HCEC 1CT (cell line): ENCODE results near the gene ECPAS.
"Not testable (repeated sequence)": the region's sequence is repeated elsewhere in the genome, so short reads cannot be mapped to it uniquely, and the experiment has no call there.

ENCODE experiments used
- DNase-seq: peaks from one replicate; pipeline ENCODE4 v3.0.0-alpha.2; 2017

The ECPAS gene, protein sequence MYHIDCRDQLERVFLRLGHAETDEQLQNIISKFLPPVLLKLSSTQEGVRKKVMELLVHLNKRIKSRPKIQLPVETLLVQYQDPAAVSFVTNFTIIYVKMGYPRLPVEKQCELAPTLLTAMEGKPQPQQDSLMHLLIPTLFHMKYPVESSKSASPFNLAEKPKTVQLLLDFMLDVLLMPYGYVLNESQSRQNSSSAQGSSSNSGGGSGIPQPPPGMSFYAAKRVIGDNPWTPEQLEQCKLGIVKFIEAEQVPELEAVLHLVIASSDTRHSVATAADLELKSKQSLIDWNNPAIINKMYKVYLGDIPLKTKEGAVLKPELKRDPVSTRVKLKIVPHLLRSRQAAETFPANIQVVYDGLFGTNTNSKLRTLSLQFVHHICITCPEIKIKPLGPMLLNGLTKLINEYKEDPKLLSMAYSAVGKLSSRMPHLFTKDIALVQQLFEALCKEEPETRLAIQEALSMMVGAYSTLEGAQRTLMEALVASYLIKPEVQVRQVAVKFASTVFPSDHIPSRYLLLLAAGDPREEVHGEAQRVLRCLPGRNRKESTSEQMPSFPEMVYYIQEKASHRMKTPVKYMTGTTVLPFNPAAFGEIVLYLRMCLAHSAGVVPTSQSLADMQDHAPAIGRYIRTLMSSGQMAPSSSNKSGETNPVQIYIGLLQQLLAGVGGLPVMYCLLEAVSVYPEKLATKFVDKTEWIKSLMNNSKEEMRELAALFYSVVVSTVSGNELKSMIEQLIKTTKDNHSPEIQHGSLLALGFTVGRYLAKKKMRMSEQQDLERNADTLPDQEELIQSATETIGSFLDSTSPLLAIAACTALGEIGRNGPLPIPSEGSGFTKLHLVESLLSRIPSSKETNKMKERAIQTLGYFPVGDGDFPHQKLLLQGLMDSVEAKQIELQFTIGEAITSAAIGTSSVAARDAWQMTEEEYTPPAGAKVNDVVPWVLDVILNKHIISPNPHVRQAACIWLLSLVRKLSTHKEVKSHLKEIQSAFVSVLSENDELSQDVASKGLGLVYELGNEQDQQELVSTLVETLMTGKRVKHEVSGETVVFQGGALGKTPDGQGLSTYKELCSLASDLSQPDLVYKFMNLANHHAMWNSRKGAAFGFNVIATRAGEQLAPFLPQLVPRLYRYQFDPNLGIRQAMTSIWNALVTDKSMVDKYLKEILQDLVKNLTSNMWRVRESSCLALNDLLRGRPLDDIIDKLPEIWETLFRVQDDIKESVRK (N-terminal part only)

DNA sequence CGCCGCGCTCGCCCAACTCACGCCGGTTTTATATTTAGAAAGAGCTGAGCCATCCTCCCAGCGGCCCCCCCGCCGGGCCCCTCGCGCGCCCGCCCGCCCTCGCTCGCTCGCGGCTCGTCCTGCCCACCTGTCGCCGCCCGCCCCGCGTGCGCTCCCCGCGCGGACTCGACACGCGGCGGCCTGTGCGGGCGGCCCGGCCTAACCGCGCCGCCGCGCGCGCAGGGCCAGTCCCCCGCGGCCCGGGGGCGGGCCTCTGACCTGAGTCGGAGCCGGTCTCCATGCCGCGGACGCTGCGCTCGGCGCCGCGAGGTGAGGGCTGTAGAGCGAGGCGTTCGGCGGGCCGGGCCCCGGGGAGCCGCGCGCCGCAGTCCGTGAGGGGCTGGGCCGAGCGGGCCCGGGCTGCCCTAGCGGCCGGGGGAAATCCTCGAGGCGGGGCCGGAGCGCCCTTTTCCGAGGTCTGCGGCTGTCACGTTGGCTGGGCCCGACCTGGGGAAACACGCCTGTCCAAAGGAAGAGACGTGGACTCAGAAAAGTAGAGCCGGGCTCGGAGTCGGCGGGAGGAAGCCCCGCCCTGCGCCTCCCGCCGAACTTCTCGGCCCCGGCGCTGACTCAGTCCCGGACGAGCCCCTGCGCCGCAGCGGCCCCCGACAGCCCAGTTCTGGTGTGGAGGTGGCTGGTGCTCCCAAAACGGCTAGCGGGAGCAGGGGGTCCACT lies at the start of gene ECPAS:
TSS of gene ECPAS (minus strand) at position 526 of the 714 bp plus-strand sequence. CDS start 11,465 bp downstream, outside the sequence.
- peak; percentile 82 for DNase-seq

GRCh38 chr9:111533099-111533790 lies 49.1 kb upstream of the ECPAS start:
- peak; percentile 49 for DNase-seq

GRCh38 chr9:111531716-111532115 lies 47.5 kb upstream of the ECPAS start:
- no peak for DNase-seq

- no peak for DNase-seq
Measured at GRCh38 chr9:111529787-111530186, 45.6 kb upstream of the ECPAS start.

DNA sequence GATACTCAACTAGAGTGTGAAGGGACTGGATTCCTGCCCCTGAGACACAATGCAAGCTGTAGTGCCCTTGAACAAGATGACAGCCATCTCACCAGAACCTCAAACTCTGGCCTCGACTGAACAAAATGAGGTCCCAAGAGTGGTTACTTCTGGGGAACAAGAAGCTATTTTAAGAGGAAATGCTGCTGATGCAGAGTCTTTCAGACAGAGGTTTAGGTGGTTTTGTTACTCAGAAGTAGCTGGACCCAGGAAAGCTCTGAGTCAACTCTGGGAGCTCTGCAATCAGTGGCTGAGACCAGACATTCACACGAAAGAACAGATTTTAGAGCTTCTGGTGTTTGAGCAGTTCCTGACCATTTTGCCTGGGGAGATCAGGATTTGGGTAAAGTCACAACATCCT lies 43.2 kb upstream of the ECPAS start:
- DNase-seq: no peak

GRCh38 chr9:111525056-111525977 lies 41.1 kb upstream of the ECPAS start, which contains the start of gene ZNF483:
TSS of gene ZNF483 (plus strand) at chr9:111525179. CDS start at chr9:111527396, 2,217 bp downstream.
- DNase-seq: no peak

DNA sequence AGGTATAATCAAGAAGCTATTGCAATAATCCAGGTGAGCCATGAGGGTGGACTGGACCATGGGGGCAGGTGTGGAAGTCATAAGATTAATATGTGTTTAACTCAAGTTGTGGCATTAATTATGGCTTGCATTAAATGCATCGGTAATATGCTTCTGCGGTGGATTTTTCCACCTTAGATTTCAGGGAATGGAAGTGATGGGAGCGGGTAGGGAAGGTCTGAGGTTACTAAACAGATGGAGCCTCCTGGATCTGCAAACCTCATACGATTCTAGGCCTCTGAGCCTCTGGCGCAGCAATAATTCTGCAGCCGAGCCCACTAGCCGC lies 40.5 kb upstream of the ECPAS start:
- DNase-seq: no peak

- DNase-seq: no peak
Measured at GRCh38 chr9:111516061-111516465, 31.9 kb upstream of the ECPAS start.

DNA sequence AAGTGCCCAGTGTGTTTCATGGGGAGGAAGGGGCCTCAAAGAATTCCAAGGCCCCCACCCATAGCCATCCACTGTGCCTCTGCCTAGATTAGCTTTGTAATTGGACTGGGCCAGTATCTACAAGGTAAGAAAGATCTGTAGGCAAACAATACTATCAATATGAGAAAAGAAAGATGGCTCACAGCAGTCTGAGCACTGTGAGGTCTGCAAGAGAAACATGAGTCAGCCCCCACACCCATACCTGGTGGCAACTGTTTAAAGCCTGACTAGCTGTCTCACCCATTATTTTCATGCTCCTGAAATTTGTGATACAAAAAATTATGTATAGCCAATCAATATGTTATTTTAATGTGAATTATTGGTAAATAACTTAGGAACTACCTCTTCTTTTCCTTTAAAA lies 30.8 kb upstream of the ECPAS start:
- DNase-seq: no peak

DNA sequence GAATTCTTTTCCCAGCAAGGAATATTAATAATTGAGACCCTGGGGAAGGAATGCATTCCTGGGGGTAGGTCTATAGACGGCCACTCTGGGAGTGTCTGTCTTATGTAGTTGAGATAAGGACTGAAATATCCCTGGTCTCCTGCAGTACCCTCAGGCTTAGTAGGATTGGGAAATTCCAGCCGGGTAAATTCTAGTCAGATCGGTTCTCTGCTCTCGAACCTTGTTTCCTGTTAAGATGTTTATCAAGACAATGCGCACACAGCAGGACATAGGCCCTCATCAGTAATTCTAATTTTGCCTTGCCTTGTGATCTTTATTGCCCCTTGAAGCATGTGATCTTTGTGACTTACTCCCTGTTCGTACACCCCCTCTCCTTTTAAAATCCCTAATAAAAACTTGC lies 27.4 kb upstream of the ECPAS start:
- DNase-seq: not testable (repeated sequence)

GRCh38 chr9:111502506-111502905 lies 18.3 kb upstream of the ECPAS start:
- no peak for DNase-seq

DNA sequence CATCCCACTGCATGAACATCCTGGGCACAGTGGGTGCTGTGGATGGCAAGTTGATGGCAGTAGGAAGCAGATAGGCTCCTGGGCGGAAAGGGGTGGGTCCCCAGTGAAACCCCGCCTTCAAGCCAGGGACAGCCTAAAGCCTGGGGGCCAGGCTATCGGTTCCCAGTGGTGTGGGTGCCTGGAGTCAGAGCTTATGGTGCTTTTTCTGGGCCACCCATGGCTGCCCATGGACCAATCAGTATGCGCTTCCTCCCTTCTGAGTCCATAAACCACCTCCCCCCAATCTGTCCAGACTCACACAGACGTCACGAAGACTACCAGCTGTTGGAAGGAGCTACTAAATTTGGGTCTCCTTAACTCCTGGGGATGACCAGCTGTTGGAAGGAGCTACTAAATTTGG lies 17.5 kb upstream of the ECPAS start:
- DNase-seq: no peak

DNA sequence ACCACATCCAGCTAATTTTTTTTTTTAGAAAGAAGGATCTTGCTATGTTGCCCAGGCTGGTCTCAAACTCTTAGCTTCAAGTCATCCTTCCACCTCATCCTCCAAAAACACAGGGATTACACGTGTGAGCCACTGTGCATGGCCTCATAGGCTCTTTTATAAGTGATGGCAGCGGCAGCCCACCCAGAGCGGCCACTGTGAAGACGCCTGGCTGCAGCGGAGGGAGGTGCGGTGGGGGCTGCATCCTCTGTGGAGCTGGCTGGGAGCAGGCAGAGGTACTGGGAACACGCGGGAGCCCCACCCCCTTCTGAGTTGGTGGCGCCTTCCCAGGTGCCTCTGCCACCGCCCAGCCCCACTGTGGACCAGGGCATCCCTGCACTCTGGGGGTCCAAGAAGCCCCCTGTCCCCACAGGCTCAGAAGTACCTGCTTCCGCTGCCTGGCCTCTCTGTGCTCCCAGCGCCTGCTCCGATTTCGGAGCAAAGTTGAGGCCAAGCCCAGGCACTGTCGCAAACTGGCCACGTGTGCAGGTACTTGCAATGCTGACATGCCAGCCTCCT lies 16.9 kb upstream of the ECPAS start:
- DNase-seq: no peak

DNA sequence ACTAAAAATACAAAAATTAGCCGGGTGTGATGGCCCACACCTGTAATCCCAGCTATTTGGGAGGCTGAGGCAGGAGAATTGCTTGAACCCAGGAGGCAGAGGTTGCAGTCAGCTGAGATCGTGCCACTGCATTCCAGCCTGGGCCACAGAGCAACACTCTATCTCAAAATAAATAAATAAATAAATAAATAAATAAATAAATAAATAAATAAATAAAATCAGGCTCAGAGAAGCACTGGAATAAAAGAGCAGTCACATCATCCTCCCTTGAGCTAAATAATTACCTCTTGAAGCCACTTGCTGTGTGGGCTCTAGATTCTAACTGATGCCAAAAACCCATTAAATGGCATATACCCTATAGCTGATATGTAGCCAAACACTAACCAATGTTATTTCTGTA lies 13.0 kb upstream of the ECPAS start:
- DNase-seq: not testable (repeated sequence)

- no peak for DNase-seq
Measured at GRCh38 chr9:111484572-111484894, 350 bp upstream of the ECPAS start.

DNA sequence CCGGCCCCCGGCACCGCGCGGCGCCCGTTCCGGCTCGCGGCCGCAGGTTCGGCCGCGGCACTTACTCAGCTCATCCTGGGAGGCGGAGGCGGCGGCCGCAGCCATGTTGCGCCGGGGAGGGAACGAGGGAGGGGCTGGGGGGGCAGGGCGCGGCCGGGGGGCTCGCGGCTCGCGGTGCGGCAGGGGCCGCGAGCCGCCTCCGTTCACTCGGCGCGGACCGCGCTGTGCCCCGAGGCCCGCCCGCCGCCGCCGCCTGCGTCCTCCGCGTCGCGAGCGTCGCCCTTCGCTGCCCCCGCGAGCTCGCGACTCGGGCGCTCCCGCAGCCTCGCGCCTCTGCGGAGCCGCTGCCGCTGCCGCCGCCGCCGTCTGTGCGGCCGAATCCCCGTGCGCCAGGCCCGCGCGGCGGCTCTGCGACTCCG lies 735 bp downstream of the ECPAS start:
- DNase-seq: peak; percentile 55

DNA sequence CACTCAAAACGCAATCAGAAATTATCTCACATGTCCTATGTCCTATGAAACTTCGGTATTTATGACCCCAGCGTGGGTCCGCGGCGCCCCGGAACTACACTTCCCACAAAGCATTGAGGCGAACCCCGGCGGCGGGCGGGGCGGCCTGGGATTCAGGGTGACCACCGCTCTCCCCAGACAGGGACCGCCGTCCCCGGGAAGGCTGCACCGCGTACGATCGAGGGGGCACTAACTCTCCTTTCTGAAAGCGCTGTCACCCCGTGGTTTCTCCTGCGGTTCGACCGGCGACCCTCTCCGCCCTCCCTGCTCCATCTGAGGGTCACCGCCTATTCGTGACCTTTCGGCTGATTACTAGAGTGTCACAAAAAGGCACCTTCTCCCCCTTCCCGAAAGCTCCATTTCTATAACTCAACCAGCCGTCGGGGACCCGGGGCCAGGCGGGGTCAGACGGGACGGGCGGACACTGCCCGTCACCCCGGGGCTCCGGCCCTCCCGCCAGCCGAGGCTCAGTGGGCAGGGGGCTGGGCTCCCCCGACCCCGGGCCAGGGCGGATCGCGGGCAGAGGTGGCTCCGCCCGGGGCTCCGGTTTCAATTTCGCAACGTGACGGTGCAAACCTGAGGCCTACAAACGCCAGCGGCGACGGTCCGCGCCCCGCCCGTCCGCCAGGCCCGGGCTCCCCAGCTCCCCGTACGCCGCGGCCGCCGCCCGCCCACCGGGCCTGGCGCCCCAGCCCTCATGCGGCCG lies 1.3 kb downstream of the ECPAS start:
- peak; percentile 64 for DNase-seq

GRCh38 chr9:111481885-111482636 lies 2.1 kb downstream of the ECPAS start:
- DNase-seq: peak; percentile 58

GRCh38 chr9:111477677-111478076 lies 6.5 kb downstream of the ECPAS start:
- DNase-seq: no peak
